GM12864 (cell line): ENCODE measurements around the gene ITPKB.

ENCODE experiments used
- DNase-seq: peaks from one replicate; pipeline ENCODE4 v3.0.0-alpha.2; 2011; ENCODE audit warnings: low read depth
- H3K4me3 ChIP-seq: 2 replicates; pipeline ENCODE4 v1.5.1; 2011; ENCODE audit warnings: mild to moderate bottlenecking, low read depth, low read length, control low read depth
- TF ChIP-seq, protein P1 (sequence below): IDR thresholded peaks from 2 replicates; pipeline ENCODE4 v1.5.1; 2011; ENCODE audit warnings: low read depth, mild to moderate bottlenecking, moderate library complexity, low read length, control low read depth, inconsistent platforms; ENCODE audit errors: missing control alignments

The ITPKB gene

GRCh38 chr1:226652613-226653012 lies 86.5 kb downstream of the ITPKB start:
- H3K4me3 ChIP-seq: no peak overlapping the region
- TF ChIP-seq, protein P1, sequence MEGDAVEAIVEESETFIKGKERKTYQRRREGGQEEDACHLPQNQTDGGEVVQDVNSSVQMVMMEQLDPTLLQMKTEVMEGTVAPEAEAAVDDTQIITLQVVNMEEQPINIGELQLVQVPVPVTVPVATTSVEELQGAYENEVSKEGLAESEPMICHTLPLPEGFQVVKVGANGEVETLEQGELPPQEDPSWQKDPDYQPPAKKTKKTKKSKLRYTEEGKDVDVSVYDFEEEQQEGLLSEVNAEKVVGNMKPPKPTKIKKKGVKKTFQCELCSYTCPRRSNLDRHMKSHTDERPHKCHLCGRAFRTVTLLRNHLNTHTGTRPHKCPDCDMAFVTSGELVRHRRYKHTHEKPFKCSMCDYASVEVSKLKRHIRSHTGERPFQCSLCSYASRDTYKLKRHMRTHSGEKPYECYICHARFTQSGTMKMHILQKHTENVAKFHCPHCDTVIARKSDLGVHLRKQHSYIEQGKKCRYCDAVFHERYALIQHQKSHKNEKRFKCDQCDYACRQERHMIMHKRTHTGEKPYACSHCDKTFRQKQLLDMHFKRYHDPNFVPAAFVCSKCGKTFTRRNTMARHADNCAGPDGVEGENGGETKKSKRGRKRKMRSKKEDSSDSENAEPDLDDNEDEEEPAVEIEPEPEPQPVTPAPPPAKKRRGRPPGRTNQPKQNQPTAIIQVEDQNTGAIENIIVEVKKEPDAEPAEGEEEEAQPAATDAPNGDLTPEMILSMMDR: no peak
- no peak for DNase-seq

DNA sequence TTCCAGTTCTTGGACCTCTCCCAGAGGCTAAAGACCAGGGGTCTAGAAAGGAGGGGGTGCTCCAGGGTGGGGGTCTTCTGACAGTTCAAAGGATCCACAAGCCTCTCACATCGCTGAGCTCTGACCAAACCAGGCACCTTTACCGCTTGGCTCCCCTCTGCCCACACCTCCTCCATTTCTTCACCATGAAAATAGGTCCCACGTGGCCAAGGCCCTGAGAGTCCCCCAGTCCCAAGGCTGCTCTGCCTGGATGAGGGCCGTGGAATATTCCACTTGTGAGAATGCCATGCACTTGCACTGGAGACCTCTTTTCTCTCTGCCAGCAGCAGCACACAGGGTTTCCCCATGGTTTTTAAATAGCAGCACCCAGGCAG lies 87.4 kb downstream of the ITPKB start:
- no peak for DNase-seq
- H3K4me3 ChIP-seq: no peak overlapping the region
- TF ChIP-seq, protein P1: no peak

DNA sequence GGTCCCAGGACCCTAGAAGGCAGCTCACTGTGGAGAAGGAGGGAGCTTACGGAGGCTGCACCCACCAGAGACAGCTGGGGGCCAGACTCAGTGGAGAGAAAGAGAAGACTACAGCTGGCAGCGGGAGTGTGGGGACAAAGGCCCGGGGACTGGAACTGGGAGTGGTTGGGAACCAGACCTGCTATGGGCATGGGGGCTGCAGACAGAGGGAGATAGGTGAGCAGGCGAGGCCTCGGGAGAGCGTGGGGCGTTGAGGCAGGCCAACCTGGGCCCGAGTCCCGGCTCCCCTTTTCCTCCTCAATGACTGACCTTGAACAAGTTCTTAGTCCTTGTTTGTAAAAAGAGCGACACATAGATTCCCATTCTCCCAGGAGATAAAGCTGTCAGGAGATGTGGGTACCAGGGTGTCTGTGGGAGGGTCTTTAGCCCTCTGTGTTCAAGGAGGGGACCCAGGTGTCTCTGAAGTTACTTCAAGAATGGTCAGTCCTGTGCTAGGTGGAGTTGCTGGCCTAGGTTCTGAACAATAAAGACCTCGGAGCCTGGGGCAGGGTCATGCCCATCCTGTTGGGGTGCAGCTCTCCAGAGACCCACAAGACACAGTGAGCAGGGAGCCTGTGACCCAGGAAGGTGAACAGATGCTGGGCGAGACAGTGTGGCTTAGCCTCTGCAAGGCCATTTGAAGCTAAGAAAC lies 87.9 kb downstream of the ITPKB start:
- no peak for DNase-seq
- TF ChIP-seq, protein P1: no peak

DNA sequence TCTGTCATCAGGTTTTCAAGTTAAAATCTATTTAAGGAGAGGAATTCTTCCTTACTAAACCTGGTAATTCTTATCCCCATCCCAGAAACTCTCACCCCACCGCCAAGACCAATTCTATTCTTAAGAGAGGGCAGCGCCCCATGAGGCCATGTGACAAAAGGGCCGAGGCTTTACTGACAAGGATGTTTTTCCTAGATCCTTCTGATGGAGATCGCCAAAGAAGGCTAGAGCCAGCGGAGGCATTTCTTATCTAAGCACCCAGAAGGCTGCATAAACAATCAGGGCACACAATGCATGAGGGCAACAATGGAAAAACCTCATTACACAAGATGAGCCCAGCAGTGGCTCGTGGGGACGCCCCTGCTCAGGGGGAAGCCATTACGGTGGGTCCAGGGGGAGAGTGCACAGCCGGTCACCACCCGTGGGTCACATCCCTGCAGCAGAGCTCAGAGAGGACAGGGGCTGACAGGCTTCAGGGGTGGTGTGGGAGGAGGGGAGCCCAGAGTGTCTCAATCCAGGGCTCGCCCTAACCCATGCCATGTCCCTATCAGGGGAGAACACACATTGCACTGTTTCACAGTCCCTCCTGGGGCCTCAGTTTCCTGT lies 88.7 kb downstream of the ITPKB start:
- H3K4me3 ChIP-seq: no peak overlapping the region
- no peak for DNase-seq
- TF ChIP-seq, protein P1: no peak

More for the DNA sequence above, 87.9 kb downstream of the ITPKB start:
- no peak overlapping the region for H3K4me3 ChIP-seq

DNA sequence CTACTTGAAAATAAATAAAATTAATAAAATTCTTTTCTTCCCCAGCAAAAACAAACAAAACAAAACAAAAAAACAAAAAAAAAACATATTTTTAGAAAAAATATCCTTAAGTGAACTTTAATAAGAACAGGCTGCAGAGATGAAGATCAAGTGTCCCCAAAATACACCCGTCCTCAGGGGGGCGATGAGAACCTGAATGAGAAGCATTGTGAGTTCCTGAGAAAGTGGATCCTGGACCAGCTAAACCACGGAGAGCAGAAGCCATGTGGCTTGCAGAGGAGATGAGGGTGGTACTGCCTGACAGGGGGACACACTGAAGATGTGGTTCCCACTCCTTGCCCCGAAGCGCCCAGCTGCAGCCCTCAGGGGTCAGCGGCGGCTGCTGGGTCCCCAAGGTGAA lies 89.3 kb downstream of the ITPKB start:
- no peak overlapping the region for H3K4me3 ChIP-seq
- no peak for DNase-seq

DNA sequence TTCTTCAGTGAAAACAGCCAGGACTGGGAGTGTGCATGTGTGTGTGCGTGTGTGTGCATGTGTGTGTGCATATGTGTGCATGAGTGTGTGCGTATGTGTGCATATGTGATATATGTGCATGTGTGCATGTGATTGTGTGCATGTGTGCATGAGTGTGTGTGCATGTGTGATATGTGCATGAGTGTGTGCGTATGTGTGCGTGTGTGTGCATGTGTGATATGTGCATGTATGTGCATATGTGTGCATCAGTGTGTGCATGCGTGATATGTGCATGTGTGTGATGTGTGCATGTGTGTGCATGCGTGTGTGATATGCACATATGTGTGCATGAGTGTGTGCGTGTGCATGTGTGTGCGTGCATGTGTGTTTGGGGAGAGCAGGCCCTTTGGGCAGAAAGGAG lies 89.8 kb downstream of the ITPKB start:
- DNase-seq: no peak
- TF ChIP-seq, protein P1: no peak
- H3K4me3 ChIP-seq: no peak overlapping the region

More for the DNA sequence above, 89.3 kb downstream of the ITPKB start:
- TF ChIP-seq, protein P1: peak; percentile 17

DNA sequence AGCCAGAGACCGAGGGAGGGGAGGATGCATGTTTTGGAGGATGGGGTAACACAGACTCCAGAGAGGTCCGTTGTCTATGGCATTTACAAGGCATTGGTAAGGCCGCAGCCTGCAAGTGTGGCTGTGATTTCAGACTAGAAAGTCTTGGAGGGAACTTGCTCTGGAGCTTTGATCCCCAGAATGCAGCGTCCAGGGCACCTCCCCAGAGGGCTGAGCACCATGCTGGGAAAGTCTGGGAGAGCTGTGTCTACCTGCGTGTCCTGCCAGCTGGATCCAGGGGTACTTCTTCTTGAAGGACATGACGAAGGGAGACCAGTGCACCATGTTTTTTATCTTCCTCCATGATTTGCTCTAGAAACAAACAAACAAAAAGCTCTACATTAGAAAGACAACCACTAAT lies 90.7 kb downstream of the ITPKB start:
- TF ChIP-seq, protein P1: no peak
- H3K4me3 ChIP-seq: no peak overlapping the region

More for the DNA sequence above, 90.7 kb downstream of the ITPKB start:
- DNase-seq: no peak
